H1 (cell line): Measurements from ENCODE around the gene PHGDH. TPM values are rescaled to one million over a fixed set of nuclear protein-coding genes. Genes with fewer than 3 reads are reported as not detected.

ENCODE experiments used
- CTCF ChIA-PET: fragments of 300-600 bp; sonication (Branson Sonifier 250); formaldehyde crosslinking; loops from one replicate; lab custom pipeline; 2021; ENCODE audit not compliant: partially characterized antibody; lab: Charles Lee
- POLR2A ChIA-PET: fragments of 300-600 bp; sonication (Branson Sonifier 250); formaldehyde crosslinking; loops from one replicate; lab custom pipeline; 2021; ENCODE audit warnings: inconsistent platforms; ENCODE audit not compliant: partially characterized antibody; lab: Charles Lee
- DNase-seq, 2 experiments: peaks; one replicate each; pipeline versions ENCODE4 v3.0.0 to v3.0.0-alpha.2; 2010 to 2022; ENCODE audit warnings: low spot score in 2 of 2, low read depth in 1 of 2, mixed read lengths in 1 of 2
- FAIRE-seq: peaks from 2 replicates; lab custom pipeline; 2011; peaks lifted over from hg19 to GRCh38; lab: Jason Lieb, UNC
- H2AFZ ChIP-seq: 2 replicates; pipeline ENCODE4 v1.8.1; 2012; ENCODE audit warnings: low read length, inconsistent platforms
- H2AK5ac ChIP-seq: 2 replicates; pipeline ENCODE4 v1.6.1; 2013; ENCODE audit warnings: low read depth, low read length
- H2BK120ac ChIP-seq: replicated peaks from 2 replicates; pipeline ENCODE3; 2013; ENCODE audit warnings: low read depth, low read length, inconsistent platforms
- H2BK12ac ChIP-seq: 2 replicates; pipeline ENCODE4 v1.6.1; 2013; ENCODE audit warnings: low read depth, low read length
- H2BK15ac ChIP-seq: 2 replicates; pipeline ENCODE4 v1.6.1; 2013; ENCODE audit warnings: low read length
- H2BK20ac ChIP-seq: 2 replicates; pipeline ENCODE4 v1.6.1; 2013; ENCODE audit warnings: low read length
- H2BK5ac ChIP-seq: 2 replicates; pipeline ENCODE4 v1.6.1; 2013; ENCODE audit warnings: low read depth, low read length
- H3K14ac ChIP-seq: 2 replicates; pipeline ENCODE4 v1.6.1; 2013; ENCODE audit warnings: inconsistent platforms; ENCODE audit not compliant: insufficient read length
- H3K18ac ChIP-seq: 2 replicates; pipeline ENCODE4 v1.6.1; 2013; ENCODE audit warnings: low read length; ENCODE audit errors: extremely low read depth
- H3K23ac ChIP-seq: 2 replicates; pipeline ENCODE4 v1.6.1; 2013; ENCODE audit warnings: inconsistent platforms; ENCODE audit not compliant: insufficient read length
- H3K23me2 ChIP-seq: 2 replicates; pipeline ENCODE4 v1.6.1; 2013; ENCODE audit warnings: low read depth, low read length
- H3K27ac ChIP-seq: 2 replicates; pipeline ENCODE4 v1.6.1; 2011; ENCODE audit warnings: low read depth, low read length, inconsistent platforms
- H3K27me3 ChIP-seq, 4 experiments: replicated peaks in 1 of 4; 1 replicate in 1 of 4; 2 replicates in 3 of 4; pipeline versions ENCODE4 v1.6.1 to v1.8.1; 2011 to 2013; ENCODE audit warnings: low read length in 3 of 4, mild to moderate bottlenecking in 3 of 4, inconsistent platforms in 2 of 4, mixed read lengths in 2 of 4, moderate library complexity in 1 of 4; ENCODE audit not compliant: control insufficient read depth in 3 of 4, insufficient read depth in 3 of 4; ENCODE audit errors: extremely low read depth in 1 of 4
- H3K36me3 ChIP-seq, 4 experiments: 2 replicates each; pipeline versions ENCODE4 v1.6.1 to v1.8.1; 2011 to 2013; ENCODE audit warnings: mild to moderate bottlenecking in 4 of 4, low read length in 3 of 4, moderate library complexity in 2 of 4, control low read depth in 1 of 4, inconsistent platforms in 1 of 4; ENCODE audit not compliant: insufficient read depth in 4 of 4, control insufficient read depth in 2 of 4
- H3K4ac ChIP-seq: replicated peaks from 2 replicates; pipeline ENCODE3; 2013; ENCODE audit warnings: low read length, low read depth, mixed read lengths, inconsistent platforms; ENCODE audit not compliant: insufficient read length
- H3K4me1 ChIP-seq, 4 experiments: replicated peaks in 1 of 4; 1 replicate in 1 of 4; 2 replicates in 3 of 4; pipeline versions ENCODE4 v1.6.1 to v1.8.1; 2011 to 2013; ENCODE audit warnings: low read length in 3 of 4, inconsistent platforms in 2 of 4, mixed read lengths in 1 of 4; ENCODE audit not compliant: insufficient read depth in 4 of 4, control insufficient read depth in 3 of 4
- H3K4me2 ChIP-seq, 2 experiments: 2 replicates each; pipeline versions ENCODE4 v1.6.1 to v1.8.1; 2011 to 2013; ENCODE audit warnings: low read depth in 2 of 2, low read length in 2 of 2, control low read depth in 1 of 2, inconsistent platforms in 1 of 2, mild to moderate bottlenecking in 1 of 2; ENCODE audit not compliant: insufficient read depth in 1 of 2
- H3K4me3 ChIP-seq, 4 experiments: fragments of 200-600, 300-600 bp in 1 of 4; sonication (generic), shearing (Covaris generic), sonication (Bioruptor Twin) in 1 of 4; 2 replicates each; pipeline versions ENCODE4 v1.5.1 to v1.8.1; 2011 to 2016; ENCODE audit warnings: low read length in 4 of 4, low read depth in 3 of 4, control low read depth in 2 of 4, inconsistent platforms in 2 of 4, mild to moderate bottlenecking in 2 of 4, mixed read lengths in 1 of 4, moderate library complexity in 1 of 4; ENCODE audit not compliant: insufficient read depth in 2 of 4; ENCODE audit errors: extremely low read depth in 1 of 4
- H3K56ac ChIP-seq: replicated peaks from 2 replicates; pipeline ENCODE3; 2013; ENCODE audit warnings: low read depth, mild to moderate bottlenecking, mixed read lengths, low read length, inconsistent platforms; ENCODE audit not compliant: insufficient read length
- H3K79me1 ChIP-seq: 2 replicates; pipeline ENCODE4 v1.6.1; 2013; ENCODE audit warnings: low read depth, low read length, control low read depth
- H3K79me2 ChIP-seq, 2 experiments: 2 replicates each; pipeline versions ENCODE4 v1.6.1 to v1.8.1; 2012 to 2013; ENCODE audit warnings: low read length in 2 of 2, mild to moderate bottlenecking in 2 of 2, inconsistent platforms in 1 of 2; ENCODE audit not compliant: insufficient read depth in 2 of 2, control insufficient read depth in 1 of 2
- H3K9ac ChIP-seq, 4 experiments: replicated peaks in 1 of 4; 1 replicate in 1 of 4; 2 replicates in 3 of 4; pipeline versions ENCODE4 v1.6.1 to v1.8.1; 2011 to 2013; ENCODE audit warnings: low read depth in 3 of 4, low read length in 3 of 4, control low read depth in 2 of 4, mild to moderate bottlenecking in 2 of 4, moderate library complexity in 2 of 4, inconsistent platforms in 1 of 4; ENCODE audit errors: extremely low read depth in 1 of 4
- H3K9me3 ChIP-seq, 2 experiments: 2 replicates each; pipeline versions ENCODE4 v1.6.1 to v1.8.1; 2012 to 2013; ENCODE audit warnings: mild to moderate bottlenecking in 2 of 2, moderate library complexity in 2 of 2, control low read depth in 1 of 2, inconsistent platforms in 1 of 2, low read depth in 1 of 2, low read length in 1 of 2, mixed read lengths in 1 of 2; ENCODE audit not compliant: insufficient read depth in 2 of 2
- H4K20me1 ChIP-seq, 2 experiments: replicated peaks in 1 of 2; 2 replicates each; pipeline versions ENCODE3 to v1.8.1; 2011 to 2013; ENCODE audit warnings: inconsistent platforms in 2 of 2, low read length in 2 of 2, mild to moderate bottlenecking in 1 of 2; ENCODE audit not compliant: insufficient read depth in 2 of 2, control insufficient read depth in 1 of 2
- H4K5ac ChIP-seq: 2 replicates; pipeline ENCODE4 v1.6.1; 2013; ENCODE audit warnings: low read length, low read depth, mixed read lengths, inconsistent platforms; ENCODE audit not compliant: insufficient read length
- H4K8ac ChIP-seq: 2 replicates; pipeline ENCODE4 v1.8.0; 2013; ENCODE audit warnings: mild to moderate bottlenecking, moderate library complexity, low read length, inconsistent platforms; ENCODE audit not compliant: insufficient read depth; ENCODE audit errors: extremely low read depth
- H4K91ac ChIP-seq: replicated peaks from 2 replicates; pipeline ENCODE3; 2013; ENCODE audit warnings: low read length, mixed read lengths, inconsistent platforms; ENCODE audit not compliant: insufficient read length
- RAD21 ChIP-seq, 2 experiments: IDR thresholded peaks in 1 of 2; conservative IDR thresholded peaks in 1 of 2; 2 replicates each; pipeline ENCODE4 v1.6.1; 2011; ENCODE audit warnings: low read depth in 2 of 2, low read length in 2 of 2, improper control_type of control experiment in 1 of 2, inconsistent platforms in 1 of 2, mild to moderate bottlenecking in 1 of 2, moderate library complexity in 1 of 2
- SUZ12 ChIP-seq: fragments of 200-600 bp; sonication (generic); IDR thresholded peaks from 2 replicates; pipeline ENCODE4 v1.6.1; 2012; ENCODE audit warnings: mild to moderate bottlenecking, inconsistent platforms, low read length, moderate library complexity, mixed read lengths
- TAF7 ChIP-seq: optimal IDR thresholded peaks from 2 replicates; pipeline ENCODE3; 2011; ENCODE audit warnings: low read depth, mild to moderate bottlenecking, inconsistent platforms, low read length, moderate library complexity, borderline replicate concordance
- TBP ChIP-seq: IDR thresholded peaks from 2 replicates; pipeline ENCODE4 v1.6.1; 2011; ENCODE audit warnings: low read depth, low read length, improper control_type of control experiment
- WGBS, 2 experiments: shearing (Covaris generic) in 1 of 2; methylation state at CpG; one replicate each; pipeline versions ENCODE4 v1.1.6 to v1.1.7; 2013 to 2015; ENCODE audit warnings: low lambda C conversion rate in 2 of 2, mixed read lengths in 2 of 2, inconsistent platforms in 1 of 2, low coverage in 1 of 2, missing lambda C conversion rate in 1 of 2; ENCODE audit not compliant: insufficient replicate concordance in 2 of 2, insufficient coverage in 1 of 2, insufficient read length in 1 of 2; ENCODE audit errors: extremely low coverage in 1 of 2, missing lambda C conversion rate in 1 of 2; 5-methylcytosine and 5-hydroxymethylcytosine counted together
- polyA plus RNA-seq, 7 experiments: library from polyadenylated mRNA; depleted of rRNA in 3 of 7; stranded (reverse) in 5 of 7; unstranded in 2 of 7; fragments of >200 nt in 5 of 7; fragments of 200-250 nt in 2 of 7; gene quantifications; 1 replicate in 5 of 7; 2 replicates in 1 of 7; 4 replicates in 1 of 7; pipeline versions ENCODE4 v1.2.1 to v1.2.3, GENCODE V29; 2011 to 2013; ENCODE audit warnings: missing spikeins in 2 of 7, mixed read lengths in 2 of 7
- total RNA-seq: library from RNA; stranded (reverse); fragmentation: NEBNext Ultra II Directional; extraction: Animal tissue kit (Norgen Biotek cat#: 25700); gene quantifications from 2 replicates; pipeline ENCODE4 v1.2.1, GENCODE V29; 2021

The PHGDH gene
- total and polyA plus RNA-seq, 2 of the 8 experiments (the other 6 are each of a cell fraction or from before 2014, with no cell fraction given) = 358 to 687 TPM

- Histone ChIP-seq H3K4me2 (no peak within 1 kb of the TSS), H2BK5ac (no peak within 1 kb of the TSS), H3K4me1 (0 out of 7 replicates have a peak, but pooled peaks cover 0 to 5% (median 0%) of the 10 kb centered on the region in 4 experiments), H2BK15ac (no peak within 1 kb of the TSS), H4K8ac (no peak within 1 kb of the TSS), H4K91ac (no peak within 1 kb of the TSS), H3K79me2 (no peaks in the 10 kb centered on the region), H3K4ac (no peak within 1 kb of the TSS), H4K5ac (no peak within 1 kb of the TSS), H3K27ac (no peak within 1 kb of the TSS), H3K27me3 (peaks cover 0 to 3% (median 1%) of the 10 kb centered on the region in 4 experiments; a peak in 2 of 7 replicates), H3K23me2 (no peaks in the 10 kb centered on the region; the same call in 1 of the 2 replicates), H3K56ac (no peak within 1 kb of the TSS), H3K4me3 (no peak within 1 kb of the TSS), H4K20me1 (no peaks in the 10 kb centered on the region), H3K14ac (no peak within 1 kb of the TSS), H3K18ac (no peak within 1 kb of the TSS), H3K9ac (no peak within 1 kb of the TSS), H2AK5ac (no peak within 1 kb of the TSS), H2BK120ac (no peak within 1 kb of the TSS), H2BK12ac (no peak within 1 kb of the TSS), H2AFZ (no peak within 1 kb of the TSS), H2BK20ac (no peak within 1 kb of the TSS), H3K23ac (no peak within 1 kb of the TSS), H3K36me3 (no peaks in the 10 kb centered on the region), H3K79me1 (no peaks in the 10 kb centered on the region), H3K9me3 (no peaks in the 10 kb centered on the region)
- TF ChIP-seq TBP (no peak), SUZ12 (no peak), RAD21 (IDR thresholded peaks at IDR 0.05 in 1 of 2, conservative IDR thresholded peaks at IDR 0.05 in 1 of 2; ENCODE audit: low read depth in 2 of 2, low read length in 2 of 2) (no peak), TAF7 (no peak)
- ChIA-PET POLR2A (interaction anchor here (2.2 to 3.1 kb wide), 2 partner anchors 23 to 55 kb away, joined by 8 to 11 read pairs; no protein-coding TSS in a partner anchor), CTCF (interaction anchor here (1.1 to 5.3 kb wide), 3 partner anchors 20 to 837 kb away, joined by 3 to 46 read pairs (median 3); no protein-coding TSS in a partner anchor)
- FAIRE-seq = no peak
- DNase-seq = no peak
- WGBS, 2 experiments = 82% methylated on average over 8 of the region's 8 CpGs; no CpG with 5 or more reads in 1 of the 2 experiments
These were observed 57.0 kb downstream of the PHGDH start, which contains the start of gene HMGCS2 for GRCh38 chr1:119768778-119769177. Gene HMGCS2, minus strand, starts transcription at chr1:119768905. Its CDS starts 61 bp downstream, at chr1:119768844.
